Astrocyte (in vitro differentiated cells and primary cell): Measurements from ENCODE around the gene KMT5C.

Experiments
- EZH2 ChIP-seq: IDR thresholded peaks from 2 replicates; pipeline ENCODE4 v1.6.1; 2012; ENCODE audit warnings: mild to moderate bottlenecking, low read length, inconsistent platforms; ENCODE audit not compliant: insufficient read depth
- TF ChIP-seq, protein P1 (sequence below): IDR thresholded peaks from 2 replicates; pipeline ENCODE4 v1.5.1; 2011; ENCODE audit warnings: low read depth, mild to moderate bottlenecking, inconsistent platforms, low read length, moderate library complexity; ENCODE audit not compliant: insufficient read depth

DNA sequence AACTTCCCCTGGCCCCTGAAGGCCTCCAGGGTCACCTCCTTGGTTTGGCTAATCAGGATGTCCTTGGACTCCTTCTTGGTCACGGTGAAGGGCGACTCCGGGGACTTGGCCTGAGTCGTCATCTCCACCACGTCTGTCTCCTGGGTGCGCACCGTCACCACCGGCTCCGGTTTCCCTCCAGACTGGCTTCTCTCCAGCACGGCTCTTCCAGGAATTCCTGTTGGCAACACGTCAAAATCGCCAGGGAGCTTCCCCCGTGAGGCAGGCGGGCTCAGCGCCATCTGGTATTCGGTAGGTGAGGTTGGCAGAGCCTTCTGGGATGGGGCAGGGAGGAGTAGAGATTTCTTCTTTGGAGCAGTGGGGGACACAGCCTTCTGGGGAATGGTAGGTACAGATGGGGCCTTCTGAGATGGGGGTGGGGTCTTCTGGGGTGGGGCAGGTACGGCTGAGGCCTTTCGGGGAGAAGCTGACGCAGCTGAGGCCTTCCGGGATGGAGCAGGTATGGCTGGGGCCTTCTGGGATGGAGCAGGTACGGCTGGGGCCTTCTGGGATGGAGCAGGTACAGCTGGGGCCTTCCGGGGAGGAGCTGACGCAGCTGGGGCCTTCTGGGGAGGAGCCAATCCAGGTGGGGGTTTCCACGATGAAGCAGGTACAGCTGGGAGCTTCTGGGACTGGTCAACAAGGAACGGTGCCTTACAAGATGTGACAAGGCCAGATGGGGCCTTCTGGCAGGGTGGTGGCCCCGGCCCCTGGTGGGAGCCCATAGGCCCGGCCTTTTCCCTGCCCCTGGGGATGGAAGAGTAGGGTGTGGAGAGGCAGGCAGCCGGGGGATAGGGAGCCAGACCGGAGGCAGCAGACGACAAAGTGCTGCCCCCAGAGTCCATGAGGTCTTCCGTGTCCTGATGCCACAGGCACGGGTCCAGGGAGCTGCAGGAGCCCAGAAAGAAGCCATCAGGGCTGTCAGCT, 19.6 kb downstream of the KMT5C start:
- TF ChIP-seq, protein P1, sequence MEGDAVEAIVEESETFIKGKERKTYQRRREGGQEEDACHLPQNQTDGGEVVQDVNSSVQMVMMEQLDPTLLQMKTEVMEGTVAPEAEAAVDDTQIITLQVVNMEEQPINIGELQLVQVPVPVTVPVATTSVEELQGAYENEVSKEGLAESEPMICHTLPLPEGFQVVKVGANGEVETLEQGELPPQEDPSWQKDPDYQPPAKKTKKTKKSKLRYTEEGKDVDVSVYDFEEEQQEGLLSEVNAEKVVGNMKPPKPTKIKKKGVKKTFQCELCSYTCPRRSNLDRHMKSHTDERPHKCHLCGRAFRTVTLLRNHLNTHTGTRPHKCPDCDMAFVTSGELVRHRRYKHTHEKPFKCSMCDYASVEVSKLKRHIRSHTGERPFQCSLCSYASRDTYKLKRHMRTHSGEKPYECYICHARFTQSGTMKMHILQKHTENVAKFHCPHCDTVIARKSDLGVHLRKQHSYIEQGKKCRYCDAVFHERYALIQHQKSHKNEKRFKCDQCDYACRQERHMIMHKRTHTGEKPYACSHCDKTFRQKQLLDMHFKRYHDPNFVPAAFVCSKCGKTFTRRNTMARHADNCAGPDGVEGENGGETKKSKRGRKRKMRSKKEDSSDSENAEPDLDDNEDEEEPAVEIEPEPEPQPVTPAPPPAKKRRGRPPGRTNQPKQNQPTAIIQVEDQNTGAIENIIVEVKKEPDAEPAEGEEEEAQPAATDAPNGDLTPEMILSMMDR, result no peak
- TF ChIP-seq EZH2, result no peak
